Left colon (tissue), 2 donors: Measurements from ENCODE around the gene PDPK1. TPM values are rescaled to one million over a fixed set of nuclear protein-coding genes. Genes with fewer than 3 reads are reported as not detected.
"Not testable (repeated sequence)": the region's sequence is repeated elsewhere in the genome, so short reads cannot be mapped to it uniquely, and the experiment has no call there.

Experiments used
- ATAC-seq: fragments of 200-7000 bp; cut with Tn5 transposase; one replicate; pipeline ENCODE4 v1.9.1; 2020; ENCODE audit warnings: mild to moderate bottlenecking, moderate library complexity
- DNase-seq, 2 donors: peaks; one replicate each; pipeline ENCODE4 v3.0.0-alpha.2; 2020
- intact Hi-C, 2 donors: fragments of 100-400 bp; cut with DNase I in 1 of 2; cut with micrococcal nuclease in 1 of 2; formaldehyde crosslinking; loops; one replicate each; pipeline versions ENCODE4 v1.11.2 to v1.14.0; 2022; cut with DNase I, micrococcal nuclease
- total RNA-seq, 2 donors: library from RNA; stranded (reverse); fragmentation: NEBNext Ultra II Directional; extraction: Animal tissue kit (Norgen Biotek cat#: 25700); gene quantifications; one replicate each; pipeline ENCODE4 v1.2.1, GENCODE V29; 2021
- donor health status: DM: no; HTN: no; CAD: no.
- donor health status: DM: yes; HTN: yes; CAD: no.

Gene PDPK1
- total RNA-seq, 2 donors from 2014 or later, result 71.1 to 77.4 TPM

- DNase-seq (no peak), ATAC-seq (no peak)
- intact Hi-C loops, result no loop called here
These were observed 59.7 kb downstream of the PDPK1 start for GRCh38 chr16:2597560-2597902.

DNA sequence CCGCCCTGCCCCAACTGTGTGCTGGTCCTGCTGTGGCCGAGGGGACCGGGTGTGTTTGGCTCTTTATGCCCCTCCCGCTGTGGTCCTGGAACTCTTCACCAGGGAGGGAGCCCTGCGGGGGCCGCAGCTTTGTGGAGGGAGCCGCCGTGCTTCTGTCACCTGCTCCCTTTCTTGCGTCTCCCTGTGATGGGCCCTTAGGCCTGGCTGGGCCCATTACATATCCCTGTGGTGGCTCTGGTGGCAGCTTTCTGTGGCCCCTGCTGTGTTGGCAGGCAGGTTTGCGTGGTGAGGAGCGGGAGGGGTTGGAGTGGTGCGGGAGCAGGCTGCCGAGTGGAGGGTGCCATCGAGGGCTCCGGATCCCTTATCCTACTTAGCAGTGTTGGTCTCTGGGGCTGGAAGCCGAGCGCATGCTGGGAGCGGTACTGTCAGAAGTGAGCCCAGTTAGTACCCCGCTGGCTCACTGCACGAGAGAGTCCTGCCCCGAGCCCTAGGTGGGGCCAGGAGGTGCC, 60.4 kb downstream of the PDPK1 start:
- ATAC-seq (no peak), DNase-seq (no peak)
- intact Hi-C loops, result no loop called here

- no peak for DNase-seq
- ATAC-seq, result no peak
- intact Hi-C loops, result no loop called here
These were observed 60.9 kb downstream of the PDPK1 start for GRCh38 chr16:2598723-2599122.

GRCh38 chr16:2599165-2599564, 61.3 kb downstream of the PDPK1 start:
- ATAC-seq, DNase-seq, intact Hi-C loops: not testable (repeated sequence)

- ATAC-seq, intact Hi-C loops, DNase-seq: not testable (repeated sequence)
These were observed 62.0 kb downstream of the PDPK1 start for GRCh38 chr16:2599785-2600184.

DNA sequence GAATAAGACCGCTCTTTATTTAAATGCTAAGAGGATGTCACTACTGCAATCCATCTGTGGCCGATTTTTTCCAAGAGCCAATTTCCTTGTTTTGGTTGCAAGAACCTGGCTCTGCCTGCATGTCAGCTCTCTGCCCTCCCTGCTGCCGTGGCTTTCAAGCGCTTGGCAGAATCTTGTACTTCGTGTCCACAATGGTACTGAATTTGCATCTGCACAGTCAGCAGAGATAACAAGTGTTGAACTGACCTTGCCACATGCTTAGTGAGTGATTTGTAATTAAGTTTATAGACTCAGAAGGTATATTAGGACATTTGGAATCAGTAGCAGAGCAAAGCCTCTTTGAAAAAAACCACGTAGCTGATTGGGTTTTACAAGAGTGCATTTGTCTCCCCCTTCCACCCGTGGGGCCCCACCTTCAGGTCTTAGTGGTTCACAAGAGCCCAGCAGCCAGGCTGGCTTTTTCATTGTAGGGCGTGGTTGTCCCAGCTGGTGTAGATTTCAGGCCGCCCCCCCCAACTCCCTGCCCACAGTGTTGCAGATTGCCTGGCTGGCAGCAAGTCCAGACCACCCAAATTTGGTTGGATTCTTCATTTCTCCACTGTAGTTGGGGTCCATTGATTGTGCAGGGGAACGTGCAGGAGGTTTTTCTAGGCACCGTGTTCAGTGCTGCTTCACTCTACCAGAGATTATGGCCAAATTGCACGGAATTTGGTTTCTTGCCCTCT, 63.6 kb downstream of the PDPK1 start:
- intact Hi-C loops, ATAC-seq, DNase-seq: not testable (repeated sequence)

DNA sequence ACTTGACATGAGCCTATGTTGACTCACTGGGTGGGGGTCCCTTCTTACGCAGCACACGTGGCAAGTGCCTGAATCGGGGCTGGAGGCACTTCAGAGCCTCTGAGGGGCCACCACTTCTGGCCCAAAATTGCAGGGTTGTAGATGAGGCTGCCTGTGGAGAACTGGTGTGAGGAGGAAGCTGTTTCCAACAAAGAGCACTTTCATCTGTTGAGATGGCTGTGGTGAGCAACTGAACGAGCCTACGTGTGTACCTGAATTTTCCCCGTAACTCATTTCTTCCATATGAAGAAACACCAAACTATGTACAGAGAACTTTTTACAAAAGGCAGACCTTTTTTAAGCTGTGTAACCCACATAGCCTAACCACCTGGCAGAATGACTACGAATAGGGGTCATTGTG, 64.4 kb downstream of the PDPK1 start:
- ATAC-seq, DNase-seq, intact Hi-C loops: not testable (repeated sequence)

GRCh38 chr16:2603165-2604015, 65.6 kb downstream of the PDPK1 start:
- peak; percentile 94 to 96 for DNase-seq
- intact Hi-C loops, result no loop called here

GRCh38 chr16:2604016-2604369, 66.2 kb downstream of the PDPK1 start:
- ATAC-seq, result peak; percentile 22
- DNase-seq, intact Hi-C loops: not testable (repeated sequence)

More at GRCh38 chr16:2603165-2604015, 65.6 kb downstream of the PDPK1 start:
- ATAC-seq, result peak; percentile 92

- ATAC-seq, intact Hi-C loops, DNase-seq: not testable (repeated sequence)
These were observed 69.0 kb downstream of the PDPK1 start for GRCh38 chr16:2606820-2607219.

DNA sequence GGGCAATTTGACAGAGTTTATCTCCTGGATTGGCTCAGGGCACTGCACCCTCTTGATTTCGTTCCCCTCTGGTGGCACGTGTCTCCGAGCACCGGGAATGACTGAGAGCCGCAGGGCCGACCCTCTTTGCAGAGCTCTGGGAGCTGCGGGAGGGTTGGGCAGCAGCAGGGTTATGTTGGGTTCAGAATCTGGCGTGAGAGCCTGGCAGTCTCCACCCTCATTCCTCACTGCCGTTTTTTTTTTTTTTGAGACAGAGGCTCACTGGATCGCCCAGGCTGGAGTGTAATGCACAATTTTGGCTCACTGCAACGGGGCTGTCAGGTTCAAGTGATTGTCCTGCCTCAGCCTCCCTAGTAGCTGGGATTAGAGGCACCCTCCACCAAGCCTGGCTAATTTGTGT, 71.5 kb downstream of the PDPK1 start:
- DNase-seq, ATAC-seq, intact Hi-C loops: not testable (repeated sequence)

DNA sequence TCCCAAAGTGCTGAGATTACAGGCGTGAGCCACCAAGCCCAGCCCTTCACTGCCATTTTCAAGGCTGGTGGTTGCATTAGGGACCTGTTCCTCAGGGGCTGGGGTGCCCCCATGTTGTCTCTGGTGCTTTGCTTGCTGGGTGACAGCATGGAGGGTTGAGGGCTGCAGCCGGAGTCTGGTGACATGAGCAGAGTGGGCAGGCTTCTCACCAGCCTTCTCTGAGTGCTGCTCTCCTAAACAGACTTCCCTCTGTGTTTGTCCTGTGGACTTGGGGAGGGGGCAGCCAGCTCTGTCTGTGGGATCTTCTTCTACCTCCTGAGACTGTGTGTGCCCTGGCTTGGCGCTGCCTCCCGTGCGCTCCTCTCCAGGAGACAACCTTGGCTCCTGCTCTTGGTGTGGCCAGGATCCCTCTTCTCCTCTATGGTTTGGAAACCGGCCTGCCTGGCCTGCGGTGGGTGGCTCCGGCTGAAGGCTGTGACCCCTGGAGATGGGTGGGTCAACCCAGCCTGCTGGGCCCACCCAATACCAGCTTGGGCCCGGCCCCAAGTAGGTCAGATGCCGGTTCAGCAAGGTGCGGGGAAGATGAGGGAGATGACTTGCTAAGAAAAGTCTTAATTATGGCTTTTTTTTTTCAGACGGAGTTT, 72.1 kb downstream of the PDPK1 start:
- intact Hi-C loops, result no loop called here
- ATAC-seq (no peak), DNase-seq (no peak)

- intact Hi-C loops, result no loop called here
- DNase-seq, result no peak
These were observed 73.1 kb downstream of the PDPK1 start for GRCh38 chr16:2610781-2611498.

GRCh38 chr16:2611499-2611862, 73.7 kb downstream of the PDPK1 start:
- ATAC-seq, result no peak
- DNase-seq, result no peak

More at GRCh38 chr16:2610781-2611498, 73.1 kb downstream of the PDPK1 start:
- no peak for ATAC-seq

DNA sequence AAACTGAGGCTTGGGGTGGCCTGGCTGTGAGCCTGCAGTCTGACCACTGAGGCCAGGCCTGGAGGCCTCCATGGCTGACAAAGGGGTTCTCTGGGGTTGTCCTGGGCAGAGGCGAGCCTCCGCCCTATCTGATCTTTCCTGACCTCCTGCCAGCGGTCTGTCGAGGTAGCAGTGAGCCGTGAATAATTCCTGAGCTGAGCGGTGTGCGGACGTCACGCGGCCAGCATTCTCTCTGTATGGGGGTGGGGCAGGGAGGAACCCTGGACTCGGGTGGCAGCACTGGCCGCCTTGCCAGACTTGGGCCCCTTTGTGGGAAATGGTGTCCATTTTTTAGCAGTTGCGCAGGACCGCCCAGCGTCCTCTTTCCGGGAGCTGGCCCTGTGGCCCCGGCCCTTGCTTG, 74.1 kb downstream of the PDPK1 start:
- intact Hi-C loops, ATAC-seq: not testable (repeated sequence)

More at GRCh38 chr16:2611499-2611862, 73.7 kb downstream of the PDPK1 start:
- intact Hi-C loops, result no loop called here

DNA sequence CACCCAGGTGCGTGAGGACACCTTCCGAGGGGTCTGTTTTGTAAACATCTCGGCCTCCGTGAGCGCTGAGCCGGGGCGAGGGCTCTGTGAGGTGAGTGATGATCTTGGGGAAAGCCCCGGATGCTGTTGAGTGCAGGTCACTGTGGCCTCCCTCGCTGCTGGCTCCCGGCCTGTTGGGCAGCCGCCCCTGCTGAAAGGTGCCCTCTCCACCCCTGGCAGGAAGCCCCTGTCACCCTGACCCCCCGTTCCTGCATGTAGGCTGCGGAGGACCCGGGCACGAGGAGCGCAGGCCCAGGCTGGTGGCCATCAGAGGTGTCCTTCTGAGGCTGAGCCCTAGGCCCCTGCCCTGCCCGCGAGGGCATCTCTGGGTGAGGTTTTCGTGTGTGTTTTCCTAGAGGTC, 75.4 kb downstream of the PDPK1 start:
- ATAC-seq, DNase-seq, intact Hi-C loops: not testable (repeated sequence)

More for the DNA sequence above, 74.1 kb downstream of the PDPK1 start:
- not testable (repeated sequence) for DNase-seq

DNA sequence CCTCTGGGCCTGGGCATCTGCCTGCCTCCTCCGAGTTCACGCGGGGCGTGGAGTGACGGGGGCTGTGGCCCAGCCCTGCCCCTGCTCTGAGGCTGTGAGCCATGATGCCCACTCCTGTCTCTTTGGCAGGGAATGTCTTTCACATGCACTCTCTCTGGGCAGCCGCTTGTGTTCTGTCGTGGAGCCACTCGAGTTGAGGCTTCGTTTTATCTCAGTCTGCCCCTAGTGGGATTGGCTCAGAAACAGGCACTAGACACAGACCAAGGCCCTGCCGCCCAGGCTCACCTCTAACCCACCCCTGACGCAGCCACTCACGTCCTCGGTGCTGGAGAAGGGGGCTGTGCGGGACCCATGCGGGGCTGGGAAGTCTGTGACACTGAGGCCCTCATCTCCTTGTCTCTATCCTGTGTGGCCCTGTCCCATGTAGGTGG, 77.0 kb downstream of the PDPK1 start:
- DNase-seq, result no peak
- intact Hi-C loops, result no loop called here
- no peak for ATAC-seq

- intact Hi-C loops, DNase-seq, ATAC-seq: not testable (repeated sequence)
These were observed 81.1 kb downstream of the PDPK1 start for GRCh38 chr16:2618964-2619363.
